GM21360 (cell line): Measurements from ENCODE around the gene SUCLG2.

Experiments used
- ATAC-seq: cut with Tn5 transposase; IDR thresholded peaks from one replicate; pipeline ENCODE4 v1.9.1; 2021; ENCODE audit warnings: mild to moderate bottlenecking, moderate library complexity; ENCODE audit not compliant: unreplicated experiment

Gene SUCLG2

GRCh38 chr3:67402873-67403272 lies 251.5 kb downstream of the SUCLG2 start:
- ATAC-seq: no peak

GRCh38 chr3:67401921-67402320 lies 252.5 kb downstream of the SUCLG2 start:
- no peak for ATAC-seq

GRCh38 chr3:67400476-67400875 lies 253.9 kb downstream of the SUCLG2 start:
- ATAC-seq: no peak

- ATAC-seq: peak; percentile 84
These were observed 265.2 kb downstream of the SUCLG2 start for GRCh38 chr3:67389176-67389575.

- no peak for ATAC-seq
These were observed 265.7 kb downstream of the SUCLG2 start for GRCh38 chr3:67388738-67389137.

- ATAC-seq: no peak
These were observed 268.0 kb downstream of the SUCLG2 start for GRCh38 chr3:67386451-67386850.

GRCh38 chr3:67384760-67385397 lies 269.5 kb downstream of the SUCLG2 start:
- ATAC-seq: no peak

- ATAC-seq: no peak
These were observed 270.4 kb downstream of the SUCLG2 start for GRCh38 chr3:67384016-67384415.

GRCh38 chr3:67383379-67383778 lies 271.0 kb downstream of the SUCLG2 start:
- no peak for ATAC-seq

- ATAC-seq: no peak
These were observed 271.9 kb downstream of the SUCLG2 start for GRCh38 chr3:67382536-67382935.

- no peak for ATAC-seq
These were observed 272.6 kb downstream of the SUCLG2 start for GRCh38 chr3:67381667-67382272.

- ATAC-seq: no peak
These were observed 274.3 kb downstream of the SUCLG2 start for GRCh38 chr3:67380118-67380517.

- no peak for ATAC-seq
These were observed 277.1 kb downstream of the SUCLG2 start for GRCh38 chr3:67377299-67377698.

GRCh38 chr3:67376416-67376815 lies 278.0 kb downstream of the SUCLG2 start:
- ATAC-seq: no peak

GRCh38 chr3:67375976-67376375 lies 278.4 kb downstream of the SUCLG2 start:
- no peak for ATAC-seq

- ATAC-seq: no peak
These were observed 291.7 kb downstream of the SUCLG2 start for GRCh38 chr3:67362686-67363085.

- no peak for ATAC-seq
These were observed 292.6 kb downstream of the SUCLG2 start for GRCh38 chr3:67361770-67362169.

GRCh38 chr3:67361323-67361722 lies 293.1 kb downstream of the SUCLG2 start:
- no peak for ATAC-seq

GRCh38 chr3:67357610-67358458 lies 296.6 kb downstream of the SUCLG2 start:
- ATAC-seq: peak; percentile 80

- peak; percentile 98 for ATAC-seq
These were observed 304.7 kb downstream of the SUCLG2 start for GRCh38 chr3:67349551-67350174.

GRCh38 chr3:67346081-67346480 lies 308.3 kb downstream of the SUCLG2 start:
- ATAC-seq: no peak
